Stimulated activated CD4-positive, alpha-beta T cell treated with anti-CD3 and anti-CD28 coated beads, Interleukin-4, amount 100 ng/mL, for 24 hours (primary cell): ENCODE data around the gene U2AF2.

Source experiments
- DNase-seq: peaks from one replicate; pipeline ENCODE4 v3.0.0-alpha.2; 2020

Gene U2AF2

GRCh38 chr19:55654868-55655647 lies at the start of gene U2AF2:
TSS of gene U2AF2 (plus strand) at chr19:55655035. CDS start at chr19:55655105, 70 bp downstream.
- DNase-seq, result peak; percentile 96

GRCh38 chr19:55605207-55605636 lies 49.6 kb upstream of the U2AF2 start:
- peak; percentile 99 for DNase-seq

- peak; percentile 78 for DNase-seq
Measured at GRCh38 chr19:55605637-55606470, 49.0 kb upstream of the U2AF2 start, which contains the start of gene ZNF865. TSS of gene ZNF865 (plus strand) at chr19:55605647. CDS start at chr19:55613619, 7,972 bp downstream.

DNA sequence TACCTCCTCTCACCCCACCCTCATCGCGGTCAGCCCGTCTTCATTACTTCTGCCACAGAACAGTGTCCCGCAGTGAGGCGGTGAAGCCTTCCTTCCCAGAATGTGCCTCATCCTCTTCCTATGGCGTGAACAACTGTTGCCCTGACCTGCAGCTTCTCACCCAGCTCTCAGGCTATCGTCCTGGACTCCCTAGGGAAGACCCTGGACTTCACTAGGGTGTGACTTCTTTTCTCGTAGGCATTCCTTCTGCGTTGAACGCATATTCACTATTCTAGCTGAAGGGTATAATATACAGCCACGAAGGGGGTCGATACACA lies 48.4 kb upstream of the U2AF2 start:
- no peak for DNase-seq

DNA sequence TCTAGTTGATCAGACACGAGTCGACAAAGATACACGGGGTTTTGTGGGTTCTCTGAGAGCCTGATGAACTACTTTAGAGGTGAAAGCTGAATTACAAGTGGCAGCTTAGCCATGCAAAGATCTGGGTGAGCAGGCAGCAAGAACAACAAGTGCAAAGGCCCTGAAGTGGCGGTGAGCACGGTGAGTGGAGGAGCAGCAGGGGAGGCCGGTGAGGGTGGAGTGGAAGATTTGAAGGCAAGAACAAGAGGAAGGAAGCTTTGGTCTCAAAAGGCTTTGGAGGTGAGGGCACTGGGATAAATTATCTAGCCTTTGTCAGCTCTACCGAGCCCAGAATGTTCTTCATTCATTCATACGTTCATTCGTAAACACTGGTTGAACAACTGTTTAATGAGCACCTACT lies 48.0 kb upstream of the U2AF2 start:
- no peak for DNase-seq

GRCh38 chr19:55609326-55609725 lies 45.5 kb upstream of the U2AF2 start:
- no peak for DNase-seq

- no peak for DNase-seq
Measured at GRCh38 chr19:55611300-55611982, 43.4 kb upstream of the U2AF2 start.

DNA sequence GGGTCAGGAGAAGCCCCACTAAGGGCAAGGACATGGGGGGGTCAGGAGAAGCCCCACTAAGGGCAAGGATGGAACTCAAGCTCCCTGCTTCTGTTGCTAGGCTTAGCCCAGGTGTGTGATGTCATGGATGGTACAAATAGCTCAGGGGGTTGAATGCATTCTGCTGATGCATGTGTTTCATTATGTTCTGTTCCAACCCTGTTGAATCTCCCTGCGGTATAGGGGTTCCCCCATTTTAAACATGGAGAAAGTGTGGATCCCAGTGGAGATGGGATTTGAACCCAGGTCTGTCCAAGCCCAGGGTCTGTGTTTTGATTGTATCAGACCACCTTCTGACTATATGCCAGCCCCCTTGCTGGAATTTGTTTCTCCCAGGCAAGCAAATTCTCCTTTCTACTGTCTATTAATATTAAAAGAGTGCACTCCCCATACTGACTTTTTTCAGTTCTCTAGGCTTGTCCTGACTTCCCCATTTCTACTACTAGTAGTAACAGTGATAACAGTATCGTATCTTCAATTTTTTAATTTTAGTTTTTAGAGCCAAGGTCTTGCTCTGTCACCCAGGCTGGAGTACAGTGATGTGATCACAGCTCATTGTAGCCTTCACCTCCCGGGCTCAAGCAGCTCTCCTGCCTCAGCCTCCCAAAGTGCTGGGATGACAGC lies 42.7 kb upstream of the U2AF2 start:
- no peak for DNase-seq

DNA sequence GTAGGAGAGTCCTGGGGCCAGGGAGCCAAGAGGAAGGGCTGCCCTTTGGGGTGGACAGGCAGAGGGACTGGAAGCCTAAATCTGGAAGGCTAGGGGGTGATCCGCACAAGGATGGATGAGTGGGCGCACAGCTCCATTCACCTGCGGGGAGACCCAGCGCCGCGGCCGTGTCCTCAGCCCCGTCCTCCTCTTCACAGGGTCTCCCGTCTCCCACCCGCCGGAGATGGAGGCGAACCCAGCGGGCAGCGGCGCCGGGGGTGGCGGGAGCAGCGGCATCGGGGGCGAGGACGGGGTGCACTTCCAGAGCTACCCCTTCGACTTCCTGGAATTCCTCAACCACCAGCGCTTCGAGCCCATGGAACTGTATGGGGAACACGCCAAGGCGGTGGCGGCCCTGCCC lies 41.4 kb upstream of the U2AF2 start:
- no peak for DNase-seq

- no peak for DNase-seq
Measured at GRCh38 chr19:55613930-55614710, 40.7 kb upstream of the U2AF2 start.

DNA sequence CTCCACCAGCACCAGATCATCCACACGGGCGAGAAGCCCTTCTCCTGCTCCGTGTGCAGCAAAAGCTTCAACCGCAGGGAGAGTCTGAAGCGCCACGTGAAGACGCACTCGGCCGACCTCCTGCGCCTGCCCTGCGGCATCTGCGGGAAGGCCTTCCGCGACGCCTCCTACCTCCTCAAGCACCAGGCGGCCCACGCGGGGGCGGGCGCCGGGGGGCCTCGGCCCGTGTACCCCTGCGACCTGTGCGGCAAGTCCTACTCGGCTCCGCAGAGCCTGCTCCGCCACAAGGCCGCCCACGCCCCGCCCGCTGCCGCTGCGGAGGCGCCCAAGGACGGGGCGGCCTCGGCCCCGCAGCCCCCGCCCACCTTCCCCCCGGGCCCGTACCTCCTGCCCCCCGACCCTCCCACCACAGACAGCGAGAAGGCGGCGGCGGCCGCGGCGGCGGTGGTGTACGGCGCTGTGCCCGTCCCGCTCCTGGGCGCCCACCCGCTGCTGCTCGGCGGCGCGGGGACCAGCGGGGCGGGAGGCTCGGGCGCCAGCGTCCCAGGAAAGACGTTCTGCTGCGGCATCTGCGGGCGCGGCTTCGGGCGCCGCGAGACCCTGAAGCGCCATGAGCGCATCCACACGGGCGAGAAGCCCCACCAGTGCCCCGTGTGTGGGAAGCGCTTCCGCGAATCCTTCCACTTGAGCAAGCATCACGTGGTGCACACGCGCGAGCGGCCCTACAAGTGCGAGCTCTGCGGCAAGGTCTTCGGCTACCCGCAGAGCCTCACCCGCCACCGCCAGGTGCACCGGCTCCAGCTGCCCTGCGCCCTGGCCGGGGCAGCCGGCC lies 39.9 kb upstream of the U2AF2 start:
- no peak for DNase-seq

- no peak for DNase-seq
Measured at GRCh38 chr19:55615543-55616394, 39.1 kb upstream of the U2AF2 start.

GRCh38 chr19:55616395-55616875 lies 38.4 kb upstream of the U2AF2 start:
- DNase-seq, result no peak

DNA sequence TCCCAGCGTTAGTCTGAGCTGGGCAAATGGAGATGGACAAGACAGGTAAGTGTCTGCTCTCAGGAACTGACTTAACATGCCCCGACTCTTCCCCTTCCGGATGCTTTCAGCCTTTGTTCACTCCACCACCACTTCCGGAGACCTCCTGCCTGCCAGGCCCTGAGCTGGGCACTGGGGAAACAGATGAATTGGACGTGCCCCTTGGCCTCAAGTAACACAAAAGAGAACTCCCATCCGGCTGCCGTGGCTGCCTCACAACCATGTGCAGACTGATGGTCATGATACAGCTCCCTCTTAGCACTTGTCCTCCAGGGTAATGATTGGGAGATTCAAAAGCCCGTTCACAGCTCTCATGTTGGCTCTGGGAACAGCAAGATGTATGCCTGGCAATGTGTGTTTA lies 37.4 kb upstream of the U2AF2 start:
- no peak for DNase-seq

DNA sequence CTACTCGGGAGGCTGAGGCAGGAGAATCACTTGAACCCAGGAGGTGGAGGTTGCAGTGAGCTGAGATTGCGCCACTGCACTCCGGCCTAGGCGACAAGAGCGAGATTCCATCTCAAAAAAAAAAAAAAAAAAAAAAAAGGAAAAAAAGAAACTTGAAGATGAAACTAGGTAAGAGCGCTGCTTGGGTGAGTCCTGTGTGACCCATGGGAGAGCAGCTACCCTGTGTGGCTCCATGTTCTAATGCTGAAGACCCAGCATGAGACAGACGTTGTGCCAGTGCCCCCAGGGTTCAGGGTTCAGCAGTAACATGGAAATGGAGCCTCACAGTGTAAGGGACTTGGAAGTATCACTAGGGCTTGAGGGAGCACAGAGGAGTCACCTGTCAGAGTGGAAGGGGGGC lies 36.4 kb upstream of the U2AF2 start:
- no peak for DNase-seq

GRCh38 chr19:55619286-55619685 lies 35.5 kb upstream of the U2AF2 start:
- DNase-seq, result no peak

GRCh38 chr19:55620410-55621204 lies 34.2 kb upstream of the U2AF2 start:
- DNase-seq, result no peak

- no peak for DNase-seq
Measured at GRCh38 chr19:55621205-55621672, 33.6 kb upstream of the U2AF2 start.

GRCh38 chr19:55621673-55622231 lies 33.1 kb upstream of the U2AF2 start:
- DNase-seq, result no peak
